HCT116 (cell line): Measurements from ENCODE around the gene ADGRB2.

ENCODE experiments used
- EGR1 ChIP-seq: IDR thresholded peaks from 2 replicates; pipeline ENCODE4 v1.6.1; 2012; ENCODE audit warnings: low read depth
- TF ChIP-seq, protein P1 (sequence below), 3 experiments: fragments of 200-600 bp in 1 of 3; sonication (generic) in 1 of 3; IDR thresholded peaks in 2 of 3; conservative IDR thresholded peaks in 1 of 3; 2 replicates each; pipeline ENCODE4 v1.5.1; 2012 to 2017; ENCODE audit warnings: low read depth in 2 of 3, low read length in 2 of 3, antibody characterized with exemption in 1 of 3, borderline replicate concordance in 1 of 3, control low read depth in 1 of 3, mild to moderate bottlenecking in 1 of 3, mixed read lengths in 1 of 3, mixed run types in 1 of 3, moderate library complexity in 1 of 3; ENCODE audit not compliant: insufficient read depth in 1 of 3
- TF ChIP-seq, protein P2 (sequence below): IDR thresholded peaks from 2 replicates; pipeline ENCODE4 v1.6.1; 2012; ENCODE audit warnings: low read depth

DNA sequence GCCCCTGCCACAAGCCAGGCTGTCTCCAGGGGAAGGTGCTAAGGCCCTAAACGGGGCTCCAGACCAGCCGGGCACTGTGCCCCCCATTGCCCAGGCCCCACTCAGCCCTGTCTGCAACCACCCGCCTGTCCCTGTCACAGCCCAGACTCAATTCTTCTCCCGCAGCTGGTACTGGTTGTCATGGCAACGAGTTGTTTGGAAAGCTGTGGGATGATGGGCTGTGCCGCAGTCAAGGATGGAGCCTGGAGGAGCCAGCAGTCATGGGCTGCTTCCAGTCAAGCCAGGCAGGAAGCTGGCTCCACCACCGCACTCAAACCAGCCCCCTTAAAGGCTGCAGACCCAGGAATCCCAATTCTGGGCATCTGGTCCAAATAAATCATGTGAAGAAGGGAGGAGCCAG is 47.5 kb upstream of the ADGRB2 start:
- TF ChIP-seq EGR1 = no peak
- TF ChIP-seq, protein P1, sequence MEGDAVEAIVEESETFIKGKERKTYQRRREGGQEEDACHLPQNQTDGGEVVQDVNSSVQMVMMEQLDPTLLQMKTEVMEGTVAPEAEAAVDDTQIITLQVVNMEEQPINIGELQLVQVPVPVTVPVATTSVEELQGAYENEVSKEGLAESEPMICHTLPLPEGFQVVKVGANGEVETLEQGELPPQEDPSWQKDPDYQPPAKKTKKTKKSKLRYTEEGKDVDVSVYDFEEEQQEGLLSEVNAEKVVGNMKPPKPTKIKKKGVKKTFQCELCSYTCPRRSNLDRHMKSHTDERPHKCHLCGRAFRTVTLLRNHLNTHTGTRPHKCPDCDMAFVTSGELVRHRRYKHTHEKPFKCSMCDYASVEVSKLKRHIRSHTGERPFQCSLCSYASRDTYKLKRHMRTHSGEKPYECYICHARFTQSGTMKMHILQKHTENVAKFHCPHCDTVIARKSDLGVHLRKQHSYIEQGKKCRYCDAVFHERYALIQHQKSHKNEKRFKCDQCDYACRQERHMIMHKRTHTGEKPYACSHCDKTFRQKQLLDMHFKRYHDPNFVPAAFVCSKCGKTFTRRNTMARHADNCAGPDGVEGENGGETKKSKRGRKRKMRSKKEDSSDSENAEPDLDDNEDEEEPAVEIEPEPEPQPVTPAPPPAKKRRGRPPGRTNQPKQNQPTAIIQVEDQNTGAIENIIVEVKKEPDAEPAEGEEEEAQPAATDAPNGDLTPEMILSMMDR (IDR thresholded peaks at IDR 0.05 in 2 of 3, conservative IDR thresholded peaks at IDR 0.05 in 1 of 3; ENCODE audit: borderline replicate concordance in 1 of 3, insufficient read depth in 1 of 3, low read depth in 2 of 3, low read length in 2 of 3) = no peak
- TF ChIP-seq, protein P2, sequence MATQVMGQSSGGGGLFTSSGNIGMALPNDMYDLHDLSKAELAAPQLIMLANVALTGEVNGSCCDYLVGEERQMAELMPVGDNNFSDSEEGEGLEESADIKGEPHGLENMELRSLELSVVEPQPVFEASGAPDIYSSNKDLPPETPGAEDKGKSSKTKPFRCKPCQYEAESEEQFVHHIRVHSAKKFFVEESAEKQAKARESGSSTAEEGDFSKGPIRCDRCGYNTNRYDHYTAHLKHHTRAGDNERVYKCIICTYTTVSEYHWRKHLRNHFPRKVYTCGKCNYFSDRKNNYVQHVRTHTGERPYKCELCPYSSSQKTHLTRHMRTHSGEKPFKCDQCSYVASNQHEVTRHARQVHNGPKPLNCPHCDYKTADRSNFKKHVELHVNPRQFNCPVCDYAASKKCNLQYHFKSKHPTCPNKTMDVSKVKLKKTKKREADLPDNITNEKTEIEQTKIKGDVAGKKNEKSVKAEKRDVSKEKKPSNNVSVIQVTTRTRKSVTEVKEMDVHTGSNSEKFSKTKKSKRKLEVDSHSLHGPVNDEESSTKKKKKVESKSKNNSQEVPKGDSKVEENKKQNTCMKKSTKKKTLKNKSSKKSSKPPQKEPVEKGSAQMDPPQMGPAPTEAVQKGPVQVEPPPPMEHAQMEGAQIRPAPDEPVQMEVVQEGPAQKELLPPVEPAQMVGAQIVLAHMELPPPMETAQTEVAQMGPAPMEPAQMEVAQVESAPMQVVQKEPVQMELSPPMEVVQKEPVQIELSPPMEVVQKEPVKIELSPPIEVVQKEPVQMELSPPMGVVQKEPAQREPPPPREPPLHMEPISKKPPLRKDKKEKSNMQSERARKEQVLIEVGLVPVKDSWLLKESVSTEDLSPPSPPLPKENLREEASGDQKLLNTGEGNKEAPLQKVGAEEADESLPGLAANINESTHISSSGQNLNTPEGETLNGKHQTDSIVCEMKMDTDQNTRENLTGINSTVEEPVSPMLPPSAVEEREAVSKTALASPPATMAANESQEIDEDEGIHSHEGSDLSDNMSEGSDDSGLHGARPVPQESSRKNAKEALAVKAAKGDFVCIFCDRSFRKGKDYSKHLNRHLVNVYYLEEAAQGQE = no peak
